PC-3 (cell line): ENCODE measurements around the gene PLA2G2C. TPM values are rescaled to one million over a fixed set of nuclear protein-coding genes. Genes with fewer than 3 reads are reported as not detected.

Source experiments
- ATAC-seq: fragments of 200-7000 bp; cut with Tn5 transposase; 2 replicates; pipeline ENCODE4 v1.9.1; 2020; ENCODE audit warnings: mild to moderate bottlenecking, moderate library complexity
- BruUV-seq: library from RNA; stranded (reverse); fragments of 400-500 nt; replicated peaks from 2 replicates; lab custom pipeline; 2021; lab: Mats Ljungman, UMichigan
- CTCF ChIA-PET: fragments of 300-600 bp; sonication (Branson Sonifier 250); formaldehyde crosslinking; loops from one replicate; lab custom pipeline; 2022; ENCODE audit warnings: antibody characterized with exemption; lab: Charles Lee
- POLR2A ChIA-PET: fragments of 300-600 bp; sonication (Branson Sonifier 250); formaldehyde crosslinking; loops from one replicate; lab custom pipeline; 2022; ENCODE audit warnings: antibody characterized with exemption; ENCODE audit not compliant: unreplicated experiment; lab: Charles Lee
- DNase-seq: peaks from one replicate; pipeline ENCODE4 v3.0.0-alpha.2; 2015
- H2AFZ ChIP-seq: fragments of 300-600 bp; sonication (generic); 2 replicates; pipeline ENCODE4 v1.6.0; 2016; ENCODE audit warnings: antibody characterized with exemption, low read length
- H3F3A ChIP-seq: fragments of 300-600 bp; sonication (generic); one replicate; pipeline ENCODE4 v1.6.0; 2017; ENCODE audit warnings: antibody characterized with exemption, low read length, control low read depth, mild to moderate bottlenecking; ENCODE audit not compliant: unreplicated experiment
- H3K27ac ChIP-seq: fragments of 300-600 bp; sonication (generic); 2 replicates; pipeline ENCODE4 v1.5.1; 2016; ENCODE audit warnings: mild to moderate bottlenecking, low read length
- H3K27me3 ChIP-seq: fragments of 300-600 bp; sonication (generic); 2 replicates; pipeline ENCODE4 v1.6.1; 2016; ENCODE audit warnings: low read length, mixed read lengths
- H3K36me3 ChIP-seq: fragments of 300-600 bp; sonication (generic); 2 replicates; pipeline ENCODE4 v1.6.1; 2016; ENCODE audit warnings: low read depth, mixed run types, low read length, mixed read lengths
- H3K4me1 ChIP-seq: fragments of 300-600 bp; sonication (generic); 2 replicates; pipeline ENCODE4 v1.5.1; 2016; ENCODE audit warnings: low read length; ENCODE audit not compliant: insufficient read depth
- H3K4me2 ChIP-seq: fragments of 300-600 bp; sonication (generic); 2 replicates; pipeline ENCODE4 v1.6.0; 2016; ENCODE audit warnings: low read length
- H3K4me3 ChIP-seq: fragments of 300-600 bp; sonication (generic); 2 replicates; pipeline ENCODE4 v1.5.1; 2016; ENCODE audit warnings: mild to moderate bottlenecking, low read length, mixed read lengths
- H3K79me2 ChIP-seq: fragments of 300-600 bp; sonication (generic); 2 replicates; pipeline ENCODE4 v1.6.1; 2017; ENCODE audit warnings: low read length, mixed read lengths
- H3K9ac ChIP-seq: fragments of 300-600 bp; sonication (generic); 2 replicates; pipeline ENCODE4 v1.6.0; 2016; ENCODE audit warnings: mild to moderate bottlenecking, low read length
- H3K9me2 ChIP-seq: fragments of 300-600 bp; sonication (generic); replicated peaks from 2 replicates; pipeline ENCODE4 v1.6.1; 2016; ENCODE audit warnings: mixed run types, low read length, mixed read lengths
- H3K9me3 ChIP-seq: fragments of 300-600 bp; sonication (generic); 2 replicates; pipeline ENCODE4 v1.6.1; 2016; ENCODE audit warnings: low read length, mixed read lengths
- H4K20me1 ChIP-seq: fragments of 300-600 bp; sonication (generic); 2 replicates; pipeline ENCODE4 v1.6.1; 2016; ENCODE audit warnings: low read length, mixed read lengths
- EZH2 ChIP-seq: fragments of 300-600 bp; sonication (generic); IDR thresholded peaks from one replicate; pipeline ENCODE4 v1.6.1; 2017; ENCODE audit warnings: antibody characterized with exemption, mild to moderate bottlenecking, low read length; ENCODE audit not compliant: unreplicated experiment
- EZH2phosphoT487 ChIP-seq: fragments of 300-600 bp; sonication (generic); IDR thresholded peaks from 2 replicates; pipeline ENCODE4 v1.6.1; 2018; ENCODE audit warnings: mild to moderate bottlenecking, antibody characterized with exemption, low read length, borderline replicate concordance
- intact Hi-C: fragments of 100-400 bp; cut with micrococcal nuclease; formaldehyde crosslinking; loops from 2 replicates; pipeline ENCODE4 v1.9.0; 2023
- total RNA-seq: library from RNA; depleted of rRNA; stranded (reverse); fragments of >200 nt; gene quantifications from 2 replicates; pipeline ENCODE4 v1.2.3, GENCODE V29; 2014
- TF ChIP-seq, protein P1 (sequence below): fragments of 300-600 bp; sonication (generic); conservative IDR thresholded peaks from 2 replicates; pipeline ENCODE4 v1.5.1; 2017; ENCODE audit warnings: antibody characterized with exemption, low read depth, mild to moderate bottlenecking, low read length

The PLA2G2C gene
- total RNA-seq, 1 experiment from 2014 or later = not detected

DNA sequence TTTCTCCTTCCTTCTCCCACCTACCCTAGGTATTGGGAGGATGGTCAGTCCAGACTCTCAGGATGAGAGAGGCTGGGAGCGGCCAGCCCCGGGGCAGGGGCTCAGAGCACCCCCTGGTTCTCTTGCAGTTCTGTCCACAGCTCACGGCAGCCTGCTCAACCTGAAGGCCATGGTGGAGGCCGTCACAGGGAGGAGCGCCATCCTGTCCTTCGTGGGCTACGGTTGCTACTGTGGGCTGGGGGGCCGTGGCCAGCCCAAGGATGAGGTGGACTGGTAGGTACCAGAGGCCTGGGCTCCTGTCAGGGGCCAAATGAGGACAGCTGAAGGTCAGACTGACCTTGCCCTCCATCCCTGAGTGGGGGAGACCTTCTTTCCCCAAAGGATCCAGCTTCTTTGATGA, 43.0 kb downstream of the PLA2G2C start:
- BruUV-seq = no TSS peak
- ATAC-seq = no peak
- no peak overlapping the region for H2AFZ ChIP-seq
- peaks cover 16% of the 10 kb centered on the region for H3K4me1 ChIP-seq
- DNase-seq = no peak
- H3K4me3 ChIP-seq = no peak overlapping the region
- H3K4me2 ChIP-seq = no peak overlapping the region
- H3F3A ChIP-seq = no peaks in the 10 kb centered on the region
- ChIA-PET POLR2A (interaction anchor here (0.6 kb wide), 1 partner anchor 395 kb away, joined by 3 read pairs; no protein-coding TSS in a partner anchor), CTCF (no interaction called here)
- H3K9me2 ChIP-seq = no peaks in the 10 kb centered on the region
- H3K27ac ChIP-seq = no peak overlapping the region
- intact Hi-C loops = no loop called here
- H3K36me3 ChIP-seq = no peaks in the 10 kb centered on the region
- no peaks in the 10 kb centered on the region for H4K20me1 ChIP-seq
- no peak overlapping the region for H3K9ac ChIP-seq
- no peaks in the 10 kb centered on the region for H3K9me3 ChIP-seq
- H3K79me2 ChIP-seq = no peaks in the 10 kb centered on the region
- H3K27me3 ChIP-seq = no peaks in the 10 kb centered on the region
- TF ChIP-seq EZH2phosphoT487 = no peak
- no peak for TF ChIP-seq EZH2
- TF ChIP-seq, protein P1, sequence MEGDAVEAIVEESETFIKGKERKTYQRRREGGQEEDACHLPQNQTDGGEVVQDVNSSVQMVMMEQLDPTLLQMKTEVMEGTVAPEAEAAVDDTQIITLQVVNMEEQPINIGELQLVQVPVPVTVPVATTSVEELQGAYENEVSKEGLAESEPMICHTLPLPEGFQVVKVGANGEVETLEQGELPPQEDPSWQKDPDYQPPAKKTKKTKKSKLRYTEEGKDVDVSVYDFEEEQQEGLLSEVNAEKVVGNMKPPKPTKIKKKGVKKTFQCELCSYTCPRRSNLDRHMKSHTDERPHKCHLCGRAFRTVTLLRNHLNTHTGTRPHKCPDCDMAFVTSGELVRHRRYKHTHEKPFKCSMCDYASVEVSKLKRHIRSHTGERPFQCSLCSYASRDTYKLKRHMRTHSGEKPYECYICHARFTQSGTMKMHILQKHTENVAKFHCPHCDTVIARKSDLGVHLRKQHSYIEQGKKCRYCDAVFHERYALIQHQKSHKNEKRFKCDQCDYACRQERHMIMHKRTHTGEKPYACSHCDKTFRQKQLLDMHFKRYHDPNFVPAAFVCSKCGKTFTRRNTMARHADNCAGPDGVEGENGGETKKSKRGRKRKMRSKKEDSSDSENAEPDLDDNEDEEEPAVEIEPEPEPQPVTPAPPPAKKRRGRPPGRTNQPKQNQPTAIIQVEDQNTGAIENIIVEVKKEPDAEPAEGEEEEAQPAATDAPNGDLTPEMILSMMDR = no peak

DNA sequence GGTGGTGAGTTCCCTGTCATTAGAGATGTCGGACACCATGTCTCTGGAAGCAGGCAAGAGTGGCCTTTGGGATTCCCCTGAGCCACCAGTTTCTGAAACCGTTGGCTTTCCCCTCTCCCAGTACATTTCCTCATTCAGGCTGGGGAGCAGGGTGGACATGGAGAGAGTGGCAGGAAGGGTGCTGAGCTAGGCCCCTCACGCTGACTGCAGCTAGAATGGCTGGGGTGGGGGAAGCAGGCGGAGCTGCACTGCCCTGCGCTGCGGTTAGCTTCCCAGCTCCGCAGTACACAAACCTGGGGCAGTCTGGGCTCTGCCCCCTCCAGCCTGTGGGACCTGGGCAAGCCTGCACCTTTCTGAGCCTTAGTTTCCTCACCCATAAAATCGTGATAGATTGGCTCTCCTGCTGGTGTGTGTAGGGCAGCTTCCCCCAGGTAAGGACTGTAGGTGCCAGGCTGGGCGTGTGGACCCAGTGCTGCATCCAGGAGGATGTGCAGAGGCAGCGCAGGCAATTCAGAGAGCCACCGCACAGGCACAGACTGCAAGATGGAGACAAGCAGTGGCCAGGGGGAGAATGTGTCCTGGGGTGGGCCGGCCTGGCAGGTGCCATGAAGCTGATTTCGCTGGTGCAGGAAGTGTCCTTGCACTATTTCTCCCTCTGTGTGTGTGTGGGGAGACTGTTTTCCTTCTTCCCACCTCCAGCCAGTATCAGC, 44.2 kb downstream of the PLA2G2C start:
- no peak for TF ChIP-seq EZH2phosphoT487
- TF ChIP-seq, protein P1 = no peak
- no peak for TF ChIP-seq EZH2
- BruUV-seq = no TSS peak
- Histone ChIP-seq H3K27me3 (no peaks in the 10 kb centered on the region), H4K20me1 (no peaks in the 10 kb centered on the region), H3K4me3 (no peak overlapping the region), H3K79me2 (no peaks in the 10 kb centered on the region), H3K27ac (no peak overlapping the region), H2AFZ (no peak overlapping the region), H3K4me2 (no peak overlapping the region), H3K4me1 (peaks cover 26% of the 10 kb centered on the region), H3K9me2 (no peaks in the 10 kb centered on the region), H3F3A (no peaks in the 10 kb centered on the region), H3K9me3 (no peaks in the 10 kb centered on the region), H3K9ac (no peak overlapping the region), H3K36me3 (no peaks in the 10 kb centered on the region)
- ChIA-PET CTCF (no interaction called here), POLR2A (no interaction called here)
- ATAC-seq (no peak), DNase-seq (no peak)
- intact Hi-C loops = no loop called here

DNA sequence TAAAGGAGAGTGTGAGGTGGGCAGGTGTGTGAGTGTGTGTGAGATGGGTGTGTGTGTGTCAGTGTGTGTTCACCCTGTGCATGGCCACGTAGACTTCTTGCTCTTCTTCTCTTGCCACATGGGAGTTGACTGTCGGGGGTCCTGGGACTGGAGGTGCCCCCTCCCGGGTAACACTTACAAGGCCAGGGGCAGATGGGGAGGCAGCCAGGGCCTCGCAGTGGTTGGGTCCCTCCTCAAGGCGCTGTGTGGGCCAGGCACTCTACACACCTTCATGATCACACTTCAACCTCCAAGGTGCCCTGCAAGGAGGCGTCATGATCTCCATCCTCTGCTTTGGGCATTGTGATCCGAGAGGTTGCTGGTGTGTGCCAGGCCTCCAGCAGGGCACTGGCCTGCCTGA, 44.9 kb downstream of the PLA2G2C start:
- H3K9ac ChIP-seq = no peak overlapping the region
- H3K36me3 ChIP-seq = no peaks in the 10 kb centered on the region
- H4K20me1 ChIP-seq = no peaks in the 10 kb centered on the region
- ATAC-seq (no peak), DNase-seq (no peak)
- H3F3A ChIP-seq = no peaks in the 10 kb centered on the region
- H3K27ac ChIP-seq = no peak overlapping the region
- H3K9me2 ChIP-seq = no peaks in the 10 kb centered on the region
- H2AFZ ChIP-seq = no peak overlapping the region
- H3K4me2 ChIP-seq = no peak overlapping the region
- no peak for TF ChIP-seq EZH2
- no peak for TF ChIP-seq EZH2phosphoT487
- TF ChIP-seq, protein P1 = no peak
- ChIA-PET CTCF (no interaction called here), POLR2A (no interaction called here)
- H3K4me3 ChIP-seq = no peak overlapping the region
- BruUV-seq = no TSS peak
- H3K9me3 ChIP-seq = no peaks in the 10 kb centered on the region
- no peaks in the 10 kb centered on the region for H3K27me3 ChIP-seq
- H3K4me1 ChIP-seq = peaks cover 32% of the 10 kb centered on the region
- no peaks in the 10 kb centered on the region for H3K79me2 ChIP-seq
- intact Hi-C loops = no loop called here
